MV-4-11 (cell line): ENCODE data around the gene PRR27.

Experiments
- DNase-seq: peaks from one replicate; lab custom pipeline; 2025; lab: John Stamatoyannopoulos, UW

PRR27 gene

DNA sequence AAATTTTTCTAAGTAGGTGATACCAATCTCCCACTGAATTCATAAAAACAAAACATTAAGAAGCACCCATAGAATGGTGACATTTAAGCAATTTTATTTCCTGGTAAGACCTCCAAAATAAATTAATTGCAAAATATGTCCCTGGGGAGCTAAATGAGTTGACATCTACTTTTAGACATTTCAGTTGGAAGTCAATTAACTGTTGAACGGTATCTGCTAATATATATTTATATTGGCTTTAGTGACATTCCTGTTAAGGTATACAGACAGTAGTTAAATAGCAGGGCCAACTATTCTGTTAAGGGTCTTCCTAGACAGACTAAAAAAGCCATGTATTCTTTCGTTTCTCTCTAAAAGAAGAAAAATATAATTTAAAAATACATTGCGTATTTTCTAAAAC is at the start of gene PRR27:
PRR27 (plus strand) TSS at position 301 of the 400 bp plus-strand sequence. CDS start 139 bp downstream, outside the sequence.
- no peak for DNase-seq

DNA sequence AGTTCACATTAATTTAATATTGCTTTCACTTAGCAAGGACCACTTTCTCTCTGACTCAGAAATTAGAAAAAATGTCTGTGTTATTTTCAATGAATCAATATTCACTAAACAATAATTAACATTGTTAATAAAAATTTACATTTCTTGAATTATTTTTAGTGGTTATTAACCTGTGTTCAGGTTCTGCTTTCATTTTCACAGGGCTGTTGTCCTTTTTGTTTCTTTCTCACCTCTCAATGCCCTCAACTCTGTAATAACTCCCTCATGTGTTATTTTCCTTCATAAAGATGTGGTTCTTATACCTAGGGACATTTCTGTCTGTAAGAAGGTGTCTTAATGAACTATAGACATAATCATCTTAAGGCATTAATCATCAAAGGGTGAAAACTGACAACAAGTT is 43.1 kb upstream of the PRR27 start:
- DNase-seq, result no peak

DNA sequence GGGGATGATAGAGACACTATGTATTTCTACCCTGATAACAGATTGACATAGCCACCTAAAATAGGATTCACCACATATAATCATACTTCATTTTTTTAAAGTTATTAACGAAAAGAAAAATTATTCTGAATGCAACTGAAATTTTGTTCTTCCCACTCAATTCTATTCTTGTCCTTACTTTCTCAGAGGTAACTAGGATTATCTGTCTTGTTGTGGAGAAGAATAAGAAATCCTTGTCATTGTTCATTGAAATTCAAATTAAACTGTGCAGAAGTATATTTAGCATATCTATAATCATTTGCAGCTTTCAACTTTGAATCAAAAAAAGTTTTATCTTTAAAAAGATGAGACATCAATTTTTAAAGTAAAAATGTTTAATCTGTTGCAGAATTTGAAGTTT is 40.4 kb upstream of the PRR27 start:
- DNase-seq, result no peak

DNA sequence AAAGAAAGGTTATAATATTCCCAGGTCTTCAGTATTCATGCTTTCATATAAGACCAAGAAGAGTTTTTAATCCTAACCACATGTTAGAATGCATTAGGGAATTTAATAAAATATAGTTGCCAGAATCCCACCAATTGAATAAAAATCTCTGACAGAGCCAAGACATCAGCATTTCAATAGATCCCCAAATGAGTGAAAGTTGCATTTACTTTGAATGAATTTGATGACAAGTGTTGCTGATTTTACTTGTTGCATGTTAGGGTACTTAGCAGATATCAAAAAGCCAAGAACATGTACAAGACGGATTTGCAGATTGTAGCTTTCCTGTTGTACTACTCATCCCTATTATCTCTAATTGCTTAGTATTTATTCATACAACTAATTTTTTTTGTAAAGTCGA is 39.9 kb upstream of the PRR27 start:
- no peak for DNase-seq

DNA sequence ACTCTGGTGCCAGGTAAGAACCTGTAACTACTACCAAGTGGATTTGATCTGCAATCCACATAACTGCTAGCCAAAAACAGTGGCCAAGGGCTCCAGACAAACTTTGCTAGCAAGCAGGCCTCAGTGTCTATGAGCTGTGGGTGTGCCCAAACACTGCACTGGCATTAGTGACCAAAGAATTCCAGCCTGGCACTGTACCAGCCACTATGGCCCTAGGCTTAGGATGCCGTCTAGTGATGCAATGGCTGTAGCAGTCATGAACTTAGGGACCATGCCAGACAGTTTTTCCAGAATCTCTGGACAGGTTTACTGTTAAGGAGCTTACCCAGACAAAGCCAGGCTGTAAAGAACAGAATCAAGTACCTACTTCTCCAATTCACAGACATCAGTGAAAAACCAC is 33.7 kb upstream of the PRR27 start:
- DNase-seq, result no peak

DNA sequence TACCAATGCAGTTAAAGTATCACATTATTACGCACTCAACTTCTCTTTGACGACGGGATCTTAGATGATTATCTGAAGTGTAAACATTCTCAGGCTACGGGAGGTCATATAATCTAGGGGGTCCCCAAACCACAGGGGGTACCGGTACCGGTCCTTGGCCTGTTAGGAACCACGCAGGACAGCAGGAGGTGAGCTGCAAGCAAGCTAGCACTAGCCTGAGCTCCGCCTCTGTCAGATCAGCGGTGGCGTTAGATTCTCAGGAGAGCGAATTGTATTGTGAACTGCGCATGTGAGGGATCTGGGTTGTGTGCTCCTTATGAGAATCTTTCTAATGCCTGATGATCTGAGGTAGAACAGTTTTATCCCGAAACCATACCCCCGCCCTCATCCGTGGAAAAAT is 20.6 kb upstream of the PRR27 start:
- DNase-seq, result no peak

DNA sequence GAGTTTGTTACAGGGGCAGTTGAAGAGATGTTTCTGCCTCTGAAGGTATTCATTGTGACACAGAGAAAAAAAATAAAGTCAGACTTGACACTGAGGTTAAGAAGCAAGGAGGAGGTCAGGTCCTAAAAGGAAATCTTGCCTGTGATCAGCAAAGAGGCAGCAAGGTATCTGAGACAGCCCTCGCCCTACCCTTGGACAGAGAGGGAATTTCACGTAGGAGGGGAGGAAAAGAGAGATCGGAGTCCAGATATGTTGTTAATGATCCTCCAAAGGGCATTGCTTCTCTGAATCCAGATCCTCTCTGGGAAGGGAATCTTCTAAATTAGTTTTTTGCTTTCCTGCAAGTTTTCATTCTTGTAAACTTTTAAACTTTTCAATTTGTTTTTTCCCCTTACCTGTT is 15.3 kb upstream of the PRR27 start:
- DNase-seq, result no peak

DNA sequence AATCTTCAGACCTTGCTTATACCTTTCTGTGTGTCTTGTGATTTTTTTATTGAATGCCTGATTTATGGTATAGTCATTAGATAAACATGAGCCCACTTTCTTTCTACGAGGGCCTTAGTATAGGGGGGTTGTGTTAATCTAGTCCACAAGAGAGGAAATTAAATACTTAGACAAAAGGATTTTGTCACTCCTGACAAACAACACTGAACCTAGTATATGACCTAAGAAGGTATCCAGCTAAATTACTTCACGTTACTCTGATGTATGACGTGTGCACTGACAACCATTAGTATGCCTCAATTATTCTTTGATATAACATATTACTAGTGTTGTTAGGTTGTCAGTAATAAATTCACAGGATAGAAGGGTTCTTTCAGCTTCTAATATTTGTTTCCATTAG is 2.8 kb upstream of the PRR27 start:
- DNase-seq, result no peak

DNA sequence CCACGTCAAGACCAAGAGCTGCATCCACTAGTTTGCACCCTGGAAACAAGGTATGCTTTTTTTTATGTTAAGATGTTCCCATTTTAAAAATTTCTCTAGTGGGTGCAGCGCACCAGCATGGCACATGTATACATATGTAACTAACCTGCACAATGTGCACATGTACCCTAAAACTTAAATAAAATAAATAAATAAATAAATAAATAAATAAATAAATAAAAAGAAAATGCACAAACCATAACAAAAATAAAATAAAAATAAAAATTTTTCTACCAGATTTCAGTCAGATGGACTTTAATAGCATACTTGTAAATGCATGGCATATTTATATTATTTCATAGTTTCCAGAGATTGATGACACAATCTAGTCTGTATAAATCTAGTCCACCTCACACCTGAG is 1.9 kb upstream of the PRR27 start:
- DNase-seq, result no peak

DNA sequence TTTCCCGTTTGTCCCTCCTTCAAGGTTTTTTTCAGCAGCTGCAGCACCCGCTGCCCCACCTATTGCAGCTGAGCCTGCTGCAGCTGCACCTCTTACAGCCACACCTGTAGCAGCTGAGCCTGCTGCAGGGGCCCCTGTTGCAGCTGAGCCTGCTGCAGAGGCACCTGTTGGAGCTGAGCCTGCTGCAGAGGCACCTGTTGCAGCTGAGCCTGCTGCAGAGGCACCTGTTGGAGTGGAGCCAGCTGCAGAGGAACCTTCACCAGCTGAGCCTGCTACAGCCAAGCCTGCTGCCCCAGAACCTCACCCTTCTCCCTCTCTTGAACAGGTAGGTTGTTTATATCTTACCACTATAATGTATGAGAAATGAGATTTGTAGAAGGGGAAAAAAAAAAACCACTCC is 4.5 kb downstream of the PRR27 start:
- DNase-seq, result no peak

DNA sequence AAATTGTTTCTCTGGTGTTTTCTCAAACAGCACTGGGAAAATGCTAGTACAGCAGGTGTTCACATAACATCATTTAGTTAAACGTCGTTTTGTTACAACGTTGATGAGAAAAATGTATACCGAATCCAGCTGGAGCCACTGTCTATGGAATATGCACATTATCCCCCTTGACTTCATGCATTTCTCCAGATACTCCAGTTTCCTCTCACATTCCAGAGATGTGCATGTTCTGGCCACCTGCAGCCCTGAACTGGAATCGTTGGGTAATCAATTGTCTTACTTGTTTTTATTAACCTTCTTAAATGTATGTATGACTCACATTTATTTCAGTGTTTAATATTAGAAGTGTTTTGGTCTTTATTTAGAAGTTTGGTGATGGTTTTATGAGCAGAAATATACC is 23.1 kb downstream of the PRR27 start:
- DNase-seq, result no peak

DNA sequence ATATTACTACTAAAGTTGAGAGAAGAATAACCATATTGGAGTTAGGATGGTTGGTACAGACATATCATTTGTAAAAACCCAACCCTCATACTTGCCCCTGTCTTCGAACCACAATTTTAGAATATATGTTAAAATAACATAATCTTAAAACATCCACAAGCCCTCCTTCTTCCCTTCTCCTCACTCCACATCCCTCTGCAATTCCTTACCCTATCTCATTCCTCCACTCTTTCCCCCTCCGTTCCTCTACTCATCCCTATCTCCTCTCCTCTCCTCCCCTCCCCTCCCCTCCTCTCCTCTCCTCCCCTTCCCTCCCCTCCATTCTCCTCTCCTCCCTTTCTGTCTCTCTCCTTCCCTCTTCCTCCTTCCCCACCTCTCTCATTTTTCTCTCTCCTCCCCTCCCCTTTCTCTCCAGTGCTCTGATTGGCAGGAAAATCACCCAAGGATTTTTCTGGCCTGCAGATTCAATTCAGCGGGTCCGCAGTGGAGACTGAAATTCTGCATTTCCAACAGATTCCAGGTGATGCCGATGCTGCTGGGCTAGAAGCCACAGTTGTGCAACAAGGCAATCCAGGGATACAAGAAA is 24.1 kb downstream of the PRR27 start:
- no peak for DNase-seq

DNA sequence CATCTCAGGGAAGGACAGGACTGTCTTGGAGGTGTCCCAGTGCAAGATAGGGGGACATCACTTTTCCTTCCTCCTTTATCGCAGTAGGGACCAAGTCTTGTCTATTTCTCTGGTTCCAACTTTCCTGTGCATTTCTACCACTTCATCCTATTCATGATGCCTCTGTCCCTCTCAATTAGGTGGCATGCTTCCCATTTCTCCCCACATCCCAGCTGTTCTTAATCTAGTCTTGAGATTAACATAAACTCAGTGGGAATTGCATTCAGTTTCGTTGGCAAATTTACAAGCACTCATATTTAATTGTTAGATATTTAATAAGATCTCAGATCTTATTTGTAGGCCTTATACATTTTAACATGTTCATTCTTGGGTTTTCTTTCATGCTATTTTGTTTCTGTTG is 25.8 kb downstream of the PRR27 start:
- no peak for DNase-seq

DNA sequence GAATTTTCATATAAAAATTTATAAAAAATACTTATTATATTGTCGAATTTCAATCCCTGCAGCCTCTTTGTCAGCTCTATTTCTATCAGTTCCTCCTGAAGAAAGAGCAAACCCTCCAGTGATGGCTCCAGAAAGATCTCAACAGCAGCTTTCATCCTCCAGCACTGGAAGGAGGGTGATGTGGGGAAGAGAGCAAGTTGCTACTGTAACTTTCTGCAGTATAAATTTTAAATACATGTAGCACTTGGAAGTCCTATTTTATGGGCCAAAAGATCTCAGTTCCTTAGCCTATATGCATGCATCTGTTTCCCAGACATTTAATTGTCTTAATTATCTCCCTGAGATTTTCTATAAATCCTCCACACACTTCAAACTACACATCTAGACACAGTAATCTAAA is 27.8 kb downstream of the PRR27 start:
- DNase-seq, result no peak

DNA sequence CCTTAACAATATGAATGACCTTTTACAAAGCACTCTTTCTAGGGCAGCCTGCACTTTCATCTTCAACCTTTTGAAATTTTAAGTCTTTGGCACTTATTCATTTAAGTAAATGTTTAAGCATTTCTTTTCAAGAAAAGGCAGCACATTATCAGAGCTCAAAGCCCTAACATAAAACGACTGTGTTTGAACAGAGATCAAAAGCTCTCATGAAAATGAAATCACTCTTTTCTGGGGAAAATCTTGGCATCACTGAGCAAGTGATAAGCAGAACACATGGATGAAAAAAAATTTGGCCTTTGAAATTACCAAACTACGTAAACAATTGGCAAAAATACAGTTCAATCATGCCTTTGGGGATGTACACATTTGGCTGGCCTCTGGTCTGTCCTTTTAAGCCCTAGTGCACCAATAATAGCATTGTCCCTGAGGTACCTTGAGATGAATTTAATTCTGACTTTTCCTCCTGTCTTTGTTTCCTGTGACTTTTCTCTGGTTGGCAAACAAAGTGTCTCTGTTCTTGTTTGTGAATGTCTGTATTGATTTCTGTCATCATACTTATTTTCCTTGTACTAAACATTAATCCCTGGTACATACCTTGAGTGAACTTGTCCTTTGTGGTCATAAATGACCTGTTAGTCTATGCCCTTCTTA is 28.6 kb downstream of the PRR27 start:
- no peak for DNase-seq

DNA sequence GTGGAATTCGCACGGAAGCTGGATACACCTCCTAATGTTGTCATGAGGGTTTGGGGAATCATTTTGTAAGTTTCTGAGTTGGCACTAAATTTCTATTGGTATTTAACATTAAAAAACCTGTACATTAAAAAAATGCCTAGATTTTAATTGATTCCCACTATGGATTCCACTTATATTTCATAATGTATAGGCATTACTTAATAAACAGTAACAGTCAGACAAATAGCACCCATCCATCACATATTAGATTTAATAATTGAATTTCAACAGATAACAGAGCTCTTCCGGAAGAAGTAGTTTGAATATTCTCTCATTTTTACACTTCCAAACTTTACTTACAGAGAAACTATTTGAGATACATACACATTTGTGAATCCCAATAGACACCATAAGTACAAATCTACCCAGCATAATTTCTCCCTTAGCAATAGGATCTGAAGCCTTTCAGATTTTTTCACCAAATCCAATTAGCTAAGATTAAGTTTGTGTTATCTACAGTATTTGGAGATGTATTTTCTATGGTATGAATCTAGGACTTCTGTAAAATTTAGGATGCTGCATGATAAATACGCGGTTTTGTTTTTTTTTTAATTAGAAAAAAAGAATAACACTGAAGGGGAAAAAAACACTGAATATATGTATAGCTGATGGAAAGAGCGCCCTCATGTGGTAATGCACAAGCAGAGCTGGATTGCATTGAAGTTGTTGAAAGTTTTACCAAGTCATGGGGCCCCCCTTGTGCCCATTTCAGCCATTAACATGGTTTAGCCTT is 29.3 kb downstream of the PRR27 start:
- DNase-seq, result peak; percentile 13

DNA sequence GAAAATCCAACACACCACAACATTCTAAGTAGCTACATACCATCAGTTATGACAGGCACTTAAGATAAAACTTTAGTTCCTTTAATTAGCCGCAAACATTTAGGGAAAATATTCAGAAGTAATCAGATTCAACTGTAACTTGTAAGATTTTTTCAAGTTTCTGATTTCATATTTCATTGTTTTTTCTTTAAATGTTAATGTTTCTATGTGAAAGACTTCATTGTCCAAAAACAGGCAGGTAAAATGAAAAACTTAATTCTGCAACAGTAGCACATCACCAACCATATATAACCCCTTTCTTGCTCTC is 29.9 kb downstream of the PRR27 start:
- DNase-seq, result no peak

DNA sequence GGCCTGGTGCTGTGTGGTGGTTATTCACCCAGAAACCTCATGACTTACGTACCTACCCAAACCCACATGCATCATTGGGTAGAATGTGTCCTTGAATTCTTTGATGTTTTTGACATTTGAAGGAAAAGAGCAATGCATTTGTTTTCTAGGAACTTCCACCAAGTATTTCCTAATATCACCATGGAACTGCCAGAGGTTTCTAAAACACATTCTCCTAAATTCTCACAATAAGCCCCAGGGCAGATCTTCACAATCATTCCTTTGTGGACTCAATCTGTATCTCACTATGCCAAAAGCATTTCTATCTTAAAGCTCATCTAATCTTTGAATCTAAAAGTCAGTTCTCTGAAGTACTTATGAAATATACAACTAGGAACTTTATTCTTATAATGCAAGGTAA is 33.2 kb downstream of the PRR27 start:
- no peak for DNase-seq

DNA sequence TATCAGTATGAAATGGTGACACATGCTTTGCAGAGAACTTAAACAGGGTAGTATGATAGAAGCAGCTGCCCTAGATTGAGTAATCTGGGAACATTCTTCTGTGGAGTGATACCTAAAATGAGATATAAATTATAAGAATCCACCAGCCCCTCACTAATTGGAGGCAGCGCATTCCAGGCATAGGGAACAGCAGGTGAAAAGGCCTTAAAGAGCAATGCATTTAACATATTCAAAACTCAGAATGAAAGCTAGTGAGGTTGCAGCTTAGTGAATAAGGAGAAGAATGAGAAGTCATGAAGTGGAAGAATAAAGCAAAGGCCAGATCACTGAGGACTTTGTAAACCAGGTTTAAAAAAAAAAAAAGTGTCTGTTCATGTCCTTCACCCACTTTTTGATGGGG is 36.5 kb downstream of the PRR27 start:
- no peak for DNase-seq

DNA sequence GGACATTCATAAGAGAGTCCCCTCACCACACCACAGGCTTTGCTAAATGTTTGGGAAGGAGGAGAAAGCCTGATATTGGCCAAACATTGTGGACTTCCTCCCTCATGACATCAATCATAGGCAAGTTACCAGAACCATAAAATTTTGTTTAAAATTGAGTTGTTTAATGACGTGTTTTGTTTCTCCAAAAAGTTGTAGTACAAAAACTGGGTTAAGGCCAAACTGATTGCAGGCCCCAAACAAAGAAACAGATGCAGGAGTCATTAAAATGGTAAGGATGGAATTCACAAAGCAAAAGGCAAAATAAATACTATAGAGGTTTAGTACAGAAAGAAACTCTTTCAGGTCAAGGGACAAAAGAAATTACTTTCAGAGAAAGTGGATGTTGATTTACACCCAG is 37.6 kb downstream of the PRR27 start:
- no peak for DNase-seq

DNA sequence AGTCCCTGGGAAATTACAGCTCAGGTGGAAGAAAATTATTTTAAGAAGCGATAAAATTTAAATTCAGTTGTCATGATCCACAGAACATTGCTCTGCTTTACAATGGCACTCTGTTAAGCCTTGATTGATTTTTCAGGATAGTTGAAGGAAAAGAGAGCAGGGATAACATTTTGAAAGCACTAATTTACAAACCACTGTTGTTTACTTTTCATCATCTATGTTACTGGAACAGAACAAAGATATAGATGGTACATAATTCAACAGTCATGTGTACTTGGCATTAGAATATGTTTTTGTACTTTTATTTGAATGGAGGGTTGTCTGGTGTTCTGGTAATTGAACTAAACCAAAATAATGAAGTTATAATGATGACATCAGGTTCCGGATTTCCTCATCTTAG is 38.9 kb downstream of the PRR27 start:
- no peak for DNase-seq

DNA sequence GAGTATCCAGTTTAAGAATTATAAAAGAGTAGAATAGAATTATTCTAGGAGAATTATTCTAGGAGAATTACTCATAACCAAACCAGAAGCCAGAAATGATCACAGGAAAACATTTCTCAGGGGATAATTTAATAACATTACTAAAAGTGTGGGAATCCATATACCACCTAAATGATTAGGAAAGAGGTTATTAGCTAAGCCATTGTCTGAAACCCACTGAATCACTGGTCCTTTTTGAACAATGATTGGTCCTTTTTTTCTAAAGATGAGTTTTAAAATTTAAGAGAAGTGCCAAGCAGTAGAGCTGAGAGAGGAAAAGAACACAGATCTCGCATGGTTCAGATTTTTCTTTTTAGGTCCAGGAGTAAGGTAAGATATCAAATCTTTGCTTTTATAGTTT is 41.4 kb downstream of the PRR27 start, which contains the start of gene ODAM:
ODAM (plus strand) TSS at position 301 of the 400 bp plus-strand sequence. CDS start 819 bp downstream, outside the sequence.
- DNase-seq, result no peak

DNA sequence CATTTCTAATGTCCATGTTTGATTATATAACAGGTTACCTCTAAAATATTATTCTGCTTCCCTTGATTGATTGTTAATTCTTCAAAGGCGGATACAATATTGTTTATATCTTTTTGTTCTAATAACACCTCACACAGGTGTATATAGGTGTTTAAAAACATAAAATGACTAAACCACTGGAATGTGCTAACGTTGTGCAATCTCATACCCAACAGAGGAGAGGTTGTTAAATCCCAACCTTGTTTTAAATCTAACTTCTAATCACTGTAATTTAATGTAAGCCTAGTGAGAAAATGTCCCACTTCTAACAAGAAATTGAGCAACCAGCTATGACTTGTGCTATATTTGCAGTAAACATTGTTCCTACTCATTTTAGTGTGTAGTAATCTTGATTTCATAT is 42.8 kb downstream of the PRR27 start:
- no peak for DNase-seq

DNA sequence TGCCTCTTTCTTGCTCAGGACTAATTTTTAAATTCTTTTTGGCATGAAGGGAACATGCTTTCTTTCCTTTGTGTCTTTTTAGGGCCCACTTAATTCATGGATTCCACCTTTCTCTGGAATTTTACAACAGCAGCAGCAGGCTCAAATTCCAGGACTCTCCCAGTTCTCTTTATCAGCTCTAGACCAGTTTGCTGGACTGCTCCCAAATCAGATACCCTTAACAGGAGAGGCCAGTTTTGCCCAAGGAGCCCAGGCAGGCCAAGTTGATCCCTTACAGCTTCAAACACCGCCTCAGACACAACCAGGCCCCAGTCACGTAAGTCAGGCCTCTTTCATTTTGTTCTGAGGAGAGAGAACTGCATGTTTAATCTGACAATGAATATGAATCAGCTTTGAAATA is 43.8 kb downstream of the PRR27 start:
- DNase-seq, result no peak
